Neural progenitor cell (in vitro differentiated cells): ENCODE measurements around the gene ARID5A. TPM values are rescaled to one million over a fixed set of nuclear protein-coding genes. Genes with fewer than 3 reads are reported as not detected.

Experiments used
- DNase-seq: peaks from one replicate; pipeline ENCODE4 v3.0.0-alpha.2; 2016; ENCODE audit warnings: low spot score
- H2AFZ ChIP-seq: fragments of 200-600 bp; sonication (generic); replicated peaks from 2 replicates; pipeline ENCODE4 v1.6.1; 2016; ENCODE audit warnings: antibody characterized with exemption
- H3F3A ChIP-seq: fragments of 200-600 bp; sonication (generic); 2 replicates; pipeline ENCODE4 v1.6.1; 2016; ENCODE audit warnings: antibody characterized with exemption, low read depth
- H3K27ac ChIP-seq: fragments of 200-600 bp; sonication (generic); 2 replicates; pipeline ENCODE4 v1.5.1; 2016; ENCODE audit warnings: mild to moderate bottlenecking
- H3K27me3 ChIP-seq: fragments of 200-600 bp; sonication (generic); 2 replicates; pipeline ENCODE4 v1.6.1; 2016; ENCODE audit warnings: mild to moderate bottlenecking, moderate library complexity
- H3K36me3 ChIP-seq: fragments of 200-600 bp; sonication (generic); 2 replicates; pipeline ENCODE4 v1.5.1; 2016
- H3K4me1 ChIP-seq: fragments of 200-600 bp; sonication (generic); 2 replicates; pipeline ENCODE4 v1.6.1; 2016; ENCODE audit warnings: mixed run types
- H3K4me2 ChIP-seq: fragments of 200-600 bp; sonication (generic); 2 replicates; pipeline ENCODE4 v1.6.1; 2016
- H3K4me3 ChIP-seq: fragments of 200-600 bp; sonication (generic); 2 replicates; pipeline ENCODE4 v1.5.1; 2016
- H3K79me2 ChIP-seq: fragments of 200-600 bp; sonication (generic); 2 replicates; pipeline ENCODE4 v1.6.1; 2016; ENCODE audit warnings: low read depth
- H3K9ac ChIP-seq: fragments of 200-600 bp; sonication (generic); 2 replicates; pipeline ENCODE4 v1.6.1; 2016
- H3K9me3 ChIP-seq: fragments of 200-600 bp; sonication (generic); 2 replicates; pipeline ENCODE4 v1.5.1; 2016; ENCODE audit warnings: low read depth
- H4K20me1 ChIP-seq: fragments of 200-600 bp; sonication (generic); 2 replicates; pipeline ENCODE4 v1.6.1; 2016; ENCODE audit warnings: low read depth
- H3K27ac Mint-ChIP-seq: 3 replicates; pipeline ENCODE4 v1.8.0; 2021; ENCODE audit warnings: mixed read lengths
- H3K27me3 Mint-ChIP-seq: 2 replicates; pipeline ENCODE4 v1.8.0; 2022; ENCODE audit warnings: low read depth, mild to moderate bottlenecking, inconsistent platforms, moderate library complexity, mixed read lengths; ENCODE audit not compliant: insufficient read depth
- H3K36me3 Mint-ChIP-seq: 3 replicates; pipeline ENCODE4 v1.8.0; 2021; ENCODE audit warnings: mixed read lengths
- H3K4me1 Mint-ChIP-seq: 3 replicates; pipeline ENCODE4 v1.8.0; 2021; ENCODE audit warnings: mixed read lengths
- H3K4me3 Mint-ChIP-seq: 3 replicates; pipeline ENCODE4 v1.8.0; 2021; ENCODE audit warnings: mild to moderate bottlenecking, moderate library complexity, mixed read lengths
- H3K9me3 Mint-ChIP-seq: 3 replicates; pipeline ENCODE4 v1.8.0; 2020; ENCODE audit warnings: mixed read lengths
- EZH2 ChIP-seq: fragments of 200-600 bp; sonication (generic); IDR thresholded peaks from 2 replicates; pipeline ENCODE4 v1.6.1; 2017; ENCODE audit warnings: antibody characterized with exemption, mild to moderate bottlenecking, moderate library complexity
- EZH2phosphoT487 ChIP-seq: fragments of 200-600 bp; sonication (generic); IDR thresholded peaks from 2 replicates; pipeline ENCODE4 v1.6.1; 2017; ENCODE audit warnings: antibody characterized with exemption
- total RNA-seq: library from RNA; depleted of rRNA; stranded (reverse); fragments of >200 nt; gene quantifications from 2 replicates; pipeline ENCODE4 v1.2.3, GENCODE V29; 2015; ENCODE audit warnings: low replicate concordance
- TF ChIP-seq, protein P1 (sequence below): fragments of 200-600 bp; sonication (generic); IDR thresholded peaks from 2 replicates; pipeline ENCODE4 v1.5.1; 2017; ENCODE audit warnings: antibody characterized with exemption, mild to moderate bottlenecking

ARID5A gene
- total RNA-seq, 1 donor from 2014 or later, result 0.75 TPM

DNA sequence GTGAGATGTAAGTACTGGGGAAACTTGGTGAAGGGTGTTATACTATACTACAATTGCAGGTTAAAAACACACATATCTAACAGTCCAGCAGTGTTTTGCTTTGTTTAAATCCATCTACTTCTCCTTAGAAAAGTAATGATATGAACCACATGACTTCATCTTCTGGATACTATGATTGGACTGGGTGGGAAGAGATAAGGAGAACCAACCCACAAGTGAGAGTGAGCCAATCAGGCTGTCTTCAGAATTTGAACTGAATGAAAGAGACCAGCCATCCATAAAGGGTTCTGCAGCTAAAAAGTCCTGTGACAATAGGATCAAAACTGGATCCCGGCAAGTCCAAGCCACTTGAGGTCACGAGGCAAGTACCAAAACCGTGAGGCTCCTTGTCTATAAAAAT, 54.9 kb downstream of the ARID5A start:
- no peaks in the 10 kb centered on the region for H3K4me1 ChIP-seq
- no peak overlapping the region for H3K4me3 Mint-ChIP-seq
- no peak for TF ChIP-seq EZH2
- TF ChIP-seq, protein P1, sequence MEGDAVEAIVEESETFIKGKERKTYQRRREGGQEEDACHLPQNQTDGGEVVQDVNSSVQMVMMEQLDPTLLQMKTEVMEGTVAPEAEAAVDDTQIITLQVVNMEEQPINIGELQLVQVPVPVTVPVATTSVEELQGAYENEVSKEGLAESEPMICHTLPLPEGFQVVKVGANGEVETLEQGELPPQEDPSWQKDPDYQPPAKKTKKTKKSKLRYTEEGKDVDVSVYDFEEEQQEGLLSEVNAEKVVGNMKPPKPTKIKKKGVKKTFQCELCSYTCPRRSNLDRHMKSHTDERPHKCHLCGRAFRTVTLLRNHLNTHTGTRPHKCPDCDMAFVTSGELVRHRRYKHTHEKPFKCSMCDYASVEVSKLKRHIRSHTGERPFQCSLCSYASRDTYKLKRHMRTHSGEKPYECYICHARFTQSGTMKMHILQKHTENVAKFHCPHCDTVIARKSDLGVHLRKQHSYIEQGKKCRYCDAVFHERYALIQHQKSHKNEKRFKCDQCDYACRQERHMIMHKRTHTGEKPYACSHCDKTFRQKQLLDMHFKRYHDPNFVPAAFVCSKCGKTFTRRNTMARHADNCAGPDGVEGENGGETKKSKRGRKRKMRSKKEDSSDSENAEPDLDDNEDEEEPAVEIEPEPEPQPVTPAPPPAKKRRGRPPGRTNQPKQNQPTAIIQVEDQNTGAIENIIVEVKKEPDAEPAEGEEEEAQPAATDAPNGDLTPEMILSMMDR, result no peak
- no peak for TF ChIP-seq EZH2phosphoT487

DNA sequence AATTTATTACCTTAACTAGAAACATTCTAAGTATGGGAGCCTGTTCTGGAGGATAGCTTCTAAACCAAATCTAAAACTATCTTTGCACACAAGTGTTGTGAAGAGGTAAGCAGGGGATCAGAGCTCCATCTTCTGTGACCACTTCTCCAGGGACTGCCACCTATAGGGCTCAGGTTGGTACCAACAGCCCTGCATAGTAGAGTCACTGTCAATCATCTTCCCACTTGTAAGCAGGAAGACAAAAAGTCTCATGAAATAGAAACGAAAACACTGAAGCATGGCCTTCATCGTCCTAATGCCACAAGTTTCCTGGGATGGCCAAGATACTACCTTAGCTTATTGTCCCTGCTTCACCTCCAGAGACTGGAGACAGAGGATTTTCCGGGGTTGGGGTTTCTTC, 57.7 kb downstream of the ARID5A start:
- H3F3A ChIP-seq, result no peaks in the 10 kb centered on the region
- no peaks in the 10 kb centered on the region for H3K4me1 ChIP-seq
- Mint-ChIP-seq H3K4me1 (peaks cover 5% of the 10 kb centered on the region), H3K36me3 (peaks cover 58% of the 10 kb centered on the region), H3K27me3 (no peaks in the 10 kb centered on the region), H3K27ac (no peak overlapping the region), H3K4me3 (no peak overlapping the region), H3K9me3 (peaks cover 3% of the 10 kb centered on the region)
- DNase-seq, result no peak
- H3K36me3 ChIP-seq, result peaks cover 1% of the 10 kb centered on the region
- no peak overlapping the region for H3K4me3 ChIP-seq
- H3K9me3 ChIP-seq, result no peaks in the 10 kb centered on the region
- no peak overlapping the region for H3K9ac ChIP-seq
- no peak overlapping the region for H3K27ac ChIP-seq
- no peaks in the 10 kb centered on the region for H3K79me2 ChIP-seq
- no peaks in the 10 kb centered on the region for H3K27me3 ChIP-seq
- TF ChIP-seq EZH2, result no peak
- TF ChIP-seq, protein P1, result no peak
- TF ChIP-seq EZH2phosphoT487, result no peak
- no peak overlapping the region for H3K4me2 ChIP-seq
- H4K20me1 ChIP-seq, result no peaks in the 10 kb centered on the region
- H2AFZ ChIP-seq, result no peak overlapping the region

More for the DNA sequence above, 54.9 kb downstream of the ARID5A start:
- H3K9me3 ChIP-seq, result no peaks in the 10 kb centered on the region
- no peaks in the 10 kb centered on the region for H3K27me3 Mint-ChIP-seq
- H3K4me2 ChIP-seq, result no peak overlapping the region
- no peak for DNase-seq
- peaks cover 4% of the 10 kb centered on the region for H3F3A ChIP-seq
- H3K4me3 ChIP-seq, result no peak overlapping the region
- no peaks in the 10 kb centered on the region for H3K27me3 ChIP-seq
- no peak overlapping the region for H3K27ac ChIP-seq
- H3K9me3 Mint-ChIP-seq, result peaks cover 3% of the 10 kb centered on the region
- H2AFZ ChIP-seq, result no peak overlapping the region
- H3K4me1 Mint-ChIP-seq, result peaks cover 5% of the 10 kb centered on the region
- H3K36me3 Mint-ChIP-seq, result peaks cover 51% of the 10 kb centered on the region
- H3K79me2 ChIP-seq, result no peaks in the 10 kb centered on the region
- H3K27ac Mint-ChIP-seq, result no peak overlapping the region
- H4K20me1 ChIP-seq, result no peaks in the 10 kb centered on the region
- H3K36me3 ChIP-seq, result no peaks in the 10 kb centered on the region
- no peak overlapping the region for H3K9ac ChIP-seq

DNA sequence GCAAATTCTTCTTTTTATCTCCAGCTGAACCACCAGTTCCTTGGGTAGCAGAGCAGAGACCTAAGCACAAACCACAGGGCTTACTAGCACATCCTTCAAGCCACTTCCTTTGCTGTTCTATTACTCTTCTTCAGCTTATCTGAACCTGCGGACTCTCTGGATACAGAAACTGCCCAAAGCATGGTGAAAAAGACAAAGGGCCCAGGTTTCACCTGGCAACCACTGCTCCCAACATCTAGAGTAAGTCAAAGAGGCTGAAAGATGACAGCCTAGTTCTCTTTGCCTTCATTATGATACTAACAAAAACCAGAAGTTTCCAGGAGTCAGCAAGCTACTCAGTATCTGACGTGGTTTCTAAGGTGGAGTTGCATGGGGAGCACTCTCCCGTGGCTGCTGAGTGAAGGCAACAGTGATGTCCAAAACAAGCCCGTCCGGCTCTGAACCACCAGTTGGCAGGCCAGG, 58.2 kb downstream of the ARID5A start:
- no peaks in the 10 kb centered on the region for H4K20me1 ChIP-seq
- H3K4me1 Mint-ChIP-seq, result peaks cover 5% of the 10 kb centered on the region
- no peak overlapping the region for H3K27ac ChIP-seq
- H3K4me3 ChIP-seq, result no peak overlapping the region
- no peak overlapping the region for H2AFZ ChIP-seq
- no peak overlapping the region for H3K4me3 Mint-ChIP-seq
- H3K9me3 Mint-ChIP-seq, result peaks cover 3% of the 10 kb centered on the region
- no peaks in the 10 kb centered on the region for H3K27me3 Mint-ChIP-seq
- H3K27me3 ChIP-seq, result no peaks in the 10 kb centered on the region
- H3K27ac Mint-ChIP-seq, result no peak overlapping the region
- TF ChIP-seq EZH2 (no peak), EZH2phosphoT487 (no peak)
- TF ChIP-seq, protein P1, result no peak
- no peak overlapping the region for H3K9ac ChIP-seq
- H3K36me3 ChIP-seq, result peaks cover 6% of the 10 kb centered on the region
- H3K36me3 Mint-ChIP-seq, result peaks cover 54% of the 10 kb centered on the region
- H3K4me1 ChIP-seq, result no peaks in the 10 kb centered on the region
- no peak for DNase-seq
- H3K4me2 ChIP-seq, result no peak overlapping the region
- H3K79me2 ChIP-seq, result no peaks in the 10 kb centered on the region
- H3F3A ChIP-seq, result no peaks in the 10 kb centered on the region
- H3K9me3 ChIP-seq, result no peaks in the 10 kb centered on the region
